ENCODE results near the gene METRN.

The METRN gene

GRCh38 chr16:761625-762513, 47.0 kb downstream of the METRN start:
- in situ Hi-C loops (cut with MboI; ENCODE audit: low pct_unique_long_range_greater_than_20kb, low sequenced_read_pairs, unreplicated experiment), result no loop called here
- TF ChIP-seq, protein P1, sequence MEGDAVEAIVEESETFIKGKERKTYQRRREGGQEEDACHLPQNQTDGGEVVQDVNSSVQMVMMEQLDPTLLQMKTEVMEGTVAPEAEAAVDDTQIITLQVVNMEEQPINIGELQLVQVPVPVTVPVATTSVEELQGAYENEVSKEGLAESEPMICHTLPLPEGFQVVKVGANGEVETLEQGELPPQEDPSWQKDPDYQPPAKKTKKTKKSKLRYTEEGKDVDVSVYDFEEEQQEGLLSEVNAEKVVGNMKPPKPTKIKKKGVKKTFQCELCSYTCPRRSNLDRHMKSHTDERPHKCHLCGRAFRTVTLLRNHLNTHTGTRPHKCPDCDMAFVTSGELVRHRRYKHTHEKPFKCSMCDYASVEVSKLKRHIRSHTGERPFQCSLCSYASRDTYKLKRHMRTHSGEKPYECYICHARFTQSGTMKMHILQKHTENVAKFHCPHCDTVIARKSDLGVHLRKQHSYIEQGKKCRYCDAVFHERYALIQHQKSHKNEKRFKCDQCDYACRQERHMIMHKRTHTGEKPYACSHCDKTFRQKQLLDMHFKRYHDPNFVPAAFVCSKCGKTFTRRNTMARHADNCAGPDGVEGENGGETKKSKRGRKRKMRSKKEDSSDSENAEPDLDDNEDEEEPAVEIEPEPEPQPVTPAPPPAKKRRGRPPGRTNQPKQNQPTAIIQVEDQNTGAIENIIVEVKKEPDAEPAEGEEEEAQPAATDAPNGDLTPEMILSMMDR (IDR thresholded peaks at IDR 0.05; ENCODE audit: extremely low read depth, insufficient read depth, missing control alignments), result no peak
- DNase-seq (ENCODE audit: low spot score), result no peak

GRCh38 chr16:762595-763268, 47.8 kb downstream of the METRN start:
- no peak for DNase-seq (ENCODE audit: low spot score)
- TF ChIP-seq, protein P1 (IDR thresholded peaks at IDR 0.05; ENCODE audit: extremely low read depth, insufficient read depth, missing control alignments), result no peak
- in situ Hi-C loops (cut with MboI; ENCODE audit: low pct_unique_long_range_greater_than_20kb, low sequenced_read_pairs, unreplicated experiment), result no loop called here

- TF ChIP-seq, protein P1 (IDR thresholded peaks at IDR 0.05; ENCODE audit: extremely low read depth, insufficient read depth, missing control alignments), result no peak
- no peak for DNase-seq (ENCODE audit: low spot score)
- in situ Hi-C loops (cut with MboI; ENCODE audit: low pct_unique_long_range_greater_than_20kb, low sequenced_read_pairs, unreplicated experiment), result no loop called here
Measured at GRCh38 chr16:763369-764183, 48.7 kb downstream of the METRN start.

DNA sequence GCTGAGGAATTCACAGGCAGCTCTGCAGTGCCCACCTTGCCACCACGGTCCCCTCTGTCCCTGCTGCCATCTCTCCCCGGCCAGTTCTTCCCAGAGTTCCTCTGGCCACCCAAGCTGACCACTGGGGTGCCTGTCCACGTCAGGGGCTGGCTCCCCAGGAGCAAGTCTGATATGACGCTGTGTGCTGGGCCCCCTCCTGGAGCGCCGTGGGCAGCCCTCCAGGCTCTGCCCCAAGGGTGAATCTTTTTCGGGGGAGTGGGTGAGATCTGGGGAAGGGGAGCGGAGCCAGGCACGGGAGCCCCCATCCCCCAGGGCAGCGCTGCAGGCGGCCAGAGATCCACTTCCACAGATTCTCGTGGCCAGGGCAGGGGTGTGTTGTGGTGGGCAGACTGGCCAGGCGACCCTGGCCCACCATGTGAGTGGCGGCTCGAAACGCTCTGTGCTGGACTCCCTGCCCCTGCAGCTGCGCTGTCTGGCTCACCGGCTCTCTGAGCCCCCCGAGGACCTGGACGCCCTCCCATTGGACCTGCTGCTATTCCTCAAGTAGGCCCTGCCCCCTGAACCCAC, 49.3 kb downstream of the METRN start:
- DNase-seq (ENCODE audit: low spot score), result no peak
- in situ Hi-C loops (cut with MboI; ENCODE audit: low pct_unique_long_range_greater_than_20kb, low sequenced_read_pairs, unreplicated experiment), result no loop called here
- TF ChIP-seq, protein P1 (IDR thresholded peaks at IDR 0.05; ENCODE audit: extremely low read depth, insufficient read depth, missing control alignments), result no peak

- no peak for DNase-seq (ENCODE audit: low spot score)
- in situ Hi-C loops (cut with MboI; ENCODE audit: low pct_unique_long_range_greater_than_20kb, low sequenced_read_pairs, unreplicated experiment), result no loop called here
- TF ChIP-seq, protein P1 (IDR thresholded peaks at IDR 0.05; ENCODE audit: extremely low read depth, insufficient read depth, missing control alignments), result no peak
Measured at GRCh38 chr16:764848-765487, 50.0 kb downstream of the METRN start.
